Activated naive CD4-positive, alpha-beta T cell treated with anti-CD3 and anti-CD28 coated beads, Interleukin-2, amount 50 U/mL, for 24 hours (primary cell): ENCODE data around the gene HSPG2.
"Not testable (repeated sequence)": the region's sequence is repeated elsewhere in the genome, so short reads cannot be mapped to it uniquely, and the experiment has no call there.

Experiments used
- H3K27ac Mint-ChIP-seq: one replicate; pipeline ENCODE4 v1.8.0; 2021; ENCODE audit warnings: mild to moderate bottlenecking, mixed read lengths
- H3K27me3 Mint-ChIP-seq: one replicate; pipeline ENCODE4 v1.8.0; 2021; ENCODE audit warnings: mixed read lengths
- H3K36me3 Mint-ChIP-seq: one replicate; pipeline ENCODE4 v1.8.0; 2021; ENCODE audit warnings: mixed read lengths
- H3K4me1 Mint-ChIP-seq: one replicate; pipeline ENCODE4 v1.8.0; 2021; ENCODE audit warnings: mixed read lengths
- H3K4me3 Mint-ChIP-seq: one replicate; pipeline ENCODE4 v1.8.0; 2021; ENCODE audit warnings: mild to moderate bottlenecking, mixed read lengths
- H3K9me3 Mint-ChIP-seq: one replicate; pipeline ENCODE4 v1.8.0; 2021; ENCODE audit warnings: mixed read lengths

The HSPG2 gene

DNA sequence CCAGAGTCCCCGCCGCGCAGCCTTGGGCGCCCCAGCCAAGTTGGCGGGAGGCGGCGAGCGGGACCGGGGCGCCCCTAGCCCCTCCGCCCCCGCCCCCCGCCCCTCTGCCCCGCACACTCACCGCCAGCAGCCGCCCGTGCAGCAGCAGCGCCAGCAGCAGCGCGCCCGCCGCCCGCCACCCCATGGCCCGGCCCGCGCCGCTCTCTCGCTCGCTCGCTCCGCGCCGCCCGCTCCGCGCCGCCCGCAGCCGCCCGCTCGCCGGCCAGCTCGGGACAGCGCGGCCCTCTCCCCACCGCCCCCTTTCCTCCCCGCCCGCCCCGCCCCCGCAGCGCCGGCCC lies at the start of gene HSPG2:
Gene HSPG2 (minus strand): TSS at position 277 of the 338 bp plus-strand sequence. CDS start 93 bp downstream, at position 184.
- H3K4me1 Mint-ChIP-seq, result peaks cover 25% of the 10 kb centered on the region
- no peaks in the 10 kb centered on the region for H3K9me3 Mint-ChIP-seq
- peak within 1 kb of the TSS; percentile 90 for H3K4me3 Mint-ChIP-seq
- peak within 1 kb of the TSS; percentile 92 for H3K27ac Mint-ChIP-seq
- H3K27me3 Mint-ChIP-seq, result no peaks in the 10 kb centered on the region
- no peaks in the 10 kb centered on the region for H3K36me3 Mint-ChIP-seq

DNA sequence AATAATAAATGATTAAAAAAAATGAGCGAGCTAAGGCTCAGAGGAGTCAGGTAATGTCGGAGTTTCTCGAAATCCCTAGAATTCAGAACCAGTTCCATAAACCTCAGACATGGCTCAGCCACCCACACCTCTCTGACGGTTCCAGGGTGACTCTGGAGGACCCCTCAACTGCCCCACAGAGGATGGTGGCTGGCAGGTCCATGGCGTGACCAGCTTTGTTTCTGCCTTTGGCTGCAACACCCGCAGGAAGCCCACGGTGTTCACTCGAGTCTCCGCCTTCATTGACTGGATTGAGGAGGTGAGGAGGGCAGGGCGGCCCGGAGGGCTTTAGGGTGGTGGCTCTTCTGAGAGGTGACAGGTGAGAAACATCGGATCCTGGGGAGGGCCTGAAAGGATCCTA lies 49.3 kb upstream of the HSPG2 start:
- H3K9me3 Mint-ChIP-seq, H3K4me3 Mint-ChIP-seq, H3K27me3 Mint-ChIP-seq, H3K36me3 Mint-ChIP-seq, H3K27ac Mint-ChIP-seq, H3K4me1 Mint-ChIP-seq: not testable (repeated sequence)

DNA sequence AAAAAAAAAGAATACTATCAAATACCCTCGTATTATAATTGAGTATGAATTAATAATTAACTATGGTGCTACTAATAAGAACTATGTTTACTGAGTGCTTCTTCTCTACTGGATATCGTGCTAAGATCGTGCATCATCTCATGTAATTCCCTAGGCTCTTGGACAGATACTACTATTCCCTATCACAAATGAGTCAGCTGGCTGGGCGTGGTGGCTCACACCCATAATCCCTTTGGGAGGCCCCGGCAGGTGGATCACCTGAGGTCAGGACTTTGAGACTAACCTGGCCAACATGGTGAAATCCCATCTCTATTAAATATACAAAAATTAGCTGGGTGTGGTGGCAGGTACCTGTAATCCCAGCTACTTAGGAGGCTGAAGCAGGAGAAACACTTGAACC lies 48.8 kb upstream of the HSPG2 start:
- H3K27ac Mint-ChIP-seq, H3K4me1 Mint-ChIP-seq, H3K36me3 Mint-ChIP-seq, H3K27me3 Mint-ChIP-seq, H3K4me3 Mint-ChIP-seq, H3K9me3 Mint-ChIP-seq: not testable (repeated sequence)

DNA sequence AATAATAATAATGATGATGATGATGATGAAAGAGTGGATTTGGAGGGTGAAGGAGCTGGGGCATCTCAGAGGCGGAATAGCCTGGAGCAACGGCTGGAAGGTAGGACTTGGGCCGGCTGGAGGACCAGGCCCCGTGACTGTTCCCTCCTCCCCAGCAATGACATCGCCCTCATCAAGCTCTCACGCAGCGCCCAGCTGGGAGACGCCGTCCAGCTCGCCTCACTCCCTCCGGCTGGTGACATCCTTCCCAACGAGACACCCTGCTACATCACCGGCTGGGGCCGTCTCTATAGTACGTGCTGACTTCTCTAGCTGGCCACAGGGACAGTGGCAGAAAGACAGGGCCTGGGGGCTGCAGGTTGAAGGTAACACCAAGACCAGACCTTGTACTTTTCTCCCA lies 46.4 kb upstream of the HSPG2 start:
- H3K27me3 Mint-ChIP-seq, H3K27ac Mint-ChIP-seq: not testable (repeated sequence)

DNA sequence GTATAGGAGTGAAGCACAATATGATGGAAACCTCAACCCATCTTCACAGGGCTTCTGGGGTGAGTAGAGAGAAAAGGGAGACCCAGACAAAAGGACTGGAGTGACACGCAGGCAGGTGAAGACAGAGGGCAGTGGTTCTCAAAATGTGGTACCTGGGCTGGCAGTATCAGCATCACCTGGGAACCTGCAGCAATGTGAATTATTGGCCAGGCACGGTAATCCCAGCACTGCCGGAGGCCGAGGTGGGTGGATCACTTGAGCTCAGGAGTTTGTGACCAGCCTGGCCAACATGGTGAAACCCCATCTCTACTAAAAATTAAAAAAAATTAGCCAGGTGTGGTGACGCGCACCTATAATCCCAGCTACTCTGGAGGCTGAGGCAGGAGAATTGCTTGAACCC lies 45.0 kb upstream of the HSPG2 start:
- not testable (repeated sequence) for H3K27ac Mint-ChIP-seq, H3K4me1 Mint-ChIP-seq, H3K9me3 Mint-ChIP-seq, H3K4me3 Mint-ChIP-seq, H3K27me3 Mint-ChIP-seq, H3K36me3 Mint-ChIP-seq

More for the DNA sequence above, 46.4 kb upstream of the HSPG2 start:
- H3K36me3 Mint-ChIP-seq, H3K9me3 Mint-ChIP-seq, H3K4me1 Mint-ChIP-seq, H3K4me3 Mint-ChIP-seq: not testable (repeated sequence)

DNA sequence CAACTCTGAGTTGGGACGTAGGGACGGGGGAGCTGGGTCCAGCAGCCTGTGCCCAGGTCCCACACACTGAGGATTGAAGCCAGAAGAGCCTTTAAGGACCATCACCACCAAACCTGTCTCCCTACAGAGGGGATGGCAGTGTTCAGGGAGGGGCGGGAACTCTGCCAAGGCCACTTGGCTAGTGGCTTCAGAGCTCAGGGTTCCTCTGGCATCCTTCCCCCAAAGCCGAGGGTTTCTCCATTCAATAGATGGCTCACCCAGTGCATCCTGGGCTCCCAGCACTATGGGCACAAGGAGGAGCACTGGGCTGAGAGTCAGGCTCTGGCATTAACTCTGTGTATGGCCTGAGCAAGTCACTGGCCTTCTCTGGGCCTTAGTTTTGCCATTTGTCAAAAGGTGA lies 44.1 kb upstream of the HSPG2 start:
- H3K9me3 Mint-ChIP-seq, H3K36me3 Mint-ChIP-seq, H3K4me3 Mint-ChIP-seq, H3K4me1 Mint-ChIP-seq, H3K27ac Mint-ChIP-seq, H3K27me3 Mint-ChIP-seq: not testable (repeated sequence)

DNA sequence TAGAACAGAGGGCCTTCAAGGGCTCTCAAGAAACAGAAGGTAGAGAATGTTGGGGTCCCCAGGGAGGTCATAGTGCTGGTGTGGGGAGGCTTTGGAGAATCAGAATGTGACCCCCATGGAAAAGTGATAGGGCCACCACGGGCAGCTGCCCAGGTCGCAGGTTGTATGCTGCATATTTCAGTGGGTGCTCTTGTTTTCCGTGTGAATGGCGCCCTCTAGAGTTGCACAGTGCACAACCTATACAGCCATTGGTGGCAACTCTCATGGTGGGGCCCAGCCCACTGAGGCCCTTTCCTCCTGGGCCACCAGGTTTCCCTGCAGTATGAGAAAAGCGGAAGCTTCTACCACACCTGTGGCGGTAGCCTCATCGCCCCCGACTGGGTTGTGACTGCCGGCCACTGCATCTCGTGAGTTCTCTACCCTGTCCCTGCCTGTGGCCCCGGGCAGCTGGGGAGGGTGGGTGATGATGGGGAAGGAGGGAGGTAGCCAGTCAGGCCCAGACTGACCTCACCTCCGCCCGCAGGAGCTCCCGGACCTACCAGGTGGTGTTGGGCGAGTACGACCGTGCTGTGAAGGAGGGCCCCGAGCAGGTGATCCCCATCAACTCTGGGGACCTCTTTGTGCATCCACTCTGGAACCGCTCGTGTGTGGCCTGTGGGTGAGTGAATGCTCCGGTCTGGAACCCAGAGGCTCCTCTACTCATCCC lies 43.6 kb upstream of the HSPG2 start:
- not testable (repeated sequence) for H3K36me3 Mint-ChIP-seq, H3K9me3 Mint-ChIP-seq, H3K4me1 Mint-ChIP-seq, H3K27ac Mint-ChIP-seq, H3K4me3 Mint-ChIP-seq, H3K27me3 Mint-ChIP-seq

DNA sequence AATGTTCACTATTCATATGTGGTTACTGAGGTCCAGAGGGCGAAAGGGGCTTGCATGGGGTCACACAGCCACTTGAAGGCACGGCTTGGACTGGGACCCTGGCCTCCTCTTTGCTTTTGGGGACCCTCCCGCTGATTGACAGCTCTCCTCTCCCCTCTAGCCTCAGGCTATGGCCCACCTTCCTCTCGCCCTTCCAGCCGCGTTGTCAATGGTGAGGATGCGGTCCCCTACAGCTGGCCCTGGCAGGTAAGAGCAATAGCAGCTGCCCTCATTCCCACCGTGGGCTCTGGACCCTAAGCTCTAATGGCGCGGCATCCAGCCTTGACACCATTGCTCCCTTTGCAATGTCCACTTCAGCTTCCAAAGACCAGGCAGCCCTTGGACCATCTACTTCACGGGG lies 41.1 kb upstream of the HSPG2 start:
- not testable (repeated sequence) for H3K9me3 Mint-ChIP-seq, H3K27me3 Mint-ChIP-seq, H3K36me3 Mint-ChIP-seq, H3K4me1 Mint-ChIP-seq, H3K4me3 Mint-ChIP-seq, H3K27ac Mint-ChIP-seq

DNA sequence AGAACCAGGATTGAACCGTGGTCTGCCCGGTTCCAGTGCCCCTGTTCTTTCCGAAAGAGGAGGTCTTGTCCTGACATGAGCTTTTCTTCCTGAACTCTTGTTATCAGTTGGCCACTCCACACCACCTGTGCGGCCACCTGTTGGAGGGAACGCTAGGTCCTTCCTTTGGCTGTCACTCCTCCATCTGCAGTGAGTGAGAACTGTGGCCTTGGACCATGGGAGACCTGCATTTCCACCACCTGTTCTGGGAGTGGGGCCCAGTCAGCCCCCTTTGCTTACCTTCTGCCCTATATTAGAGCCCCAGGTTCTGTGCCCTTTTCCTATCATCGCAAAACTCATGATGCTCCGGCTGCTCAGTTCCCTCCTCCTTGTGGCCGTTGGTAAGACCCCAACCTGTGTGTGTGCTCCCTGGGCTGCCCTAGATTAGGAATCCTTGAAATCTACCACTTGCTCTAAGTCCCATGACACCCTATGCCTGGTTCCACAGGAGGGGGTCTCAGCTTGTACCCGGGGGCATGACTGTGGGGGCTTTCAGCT lies 39.7 kb upstream of the HSPG2 start, which contains the start of gene CELA3B:
Gene CELA3B (plus strand): TSS at position 320 of the 537 bp plus-strand sequence. CDS start 18 bp downstream, at position 338.
- H3K27ac Mint-ChIP-seq, result not testable (repeated sequence)

DNA sequence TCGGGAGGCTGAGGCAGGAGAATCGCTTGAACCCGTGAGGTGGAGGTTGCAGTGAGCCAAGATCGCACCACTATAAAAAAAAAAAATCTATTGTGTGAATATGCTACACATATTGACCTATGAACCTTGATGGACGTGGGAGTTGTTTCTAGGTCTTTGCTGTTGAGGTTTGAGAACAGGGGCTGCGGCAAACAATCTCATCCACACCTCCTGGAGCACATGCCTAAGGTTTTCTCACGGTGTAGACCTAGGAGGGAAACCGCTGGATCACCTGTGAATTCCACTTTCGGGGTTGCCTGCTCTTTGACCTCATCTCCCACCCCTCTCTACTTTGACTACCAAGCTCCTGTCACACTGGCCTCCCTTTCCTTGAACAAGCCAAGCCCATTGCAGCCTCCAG lies 38.2 kb upstream of the HSPG2 start:
- H3K4me1 Mint-ChIP-seq, H3K36me3 Mint-ChIP-seq, H3K27ac Mint-ChIP-seq: not testable (repeated sequence)

More for the DNA sequence above, 39.7 kb upstream of the HSPG2 start, which contains the start of gene CELA3B:
- not testable (repeated sequence) for H3K4me1 Mint-ChIP-seq, H3K36me3 Mint-ChIP-seq, H3K9me3 Mint-ChIP-seq, H3K27me3 Mint-ChIP-seq, H3K4me3 Mint-ChIP-seq

DNA sequence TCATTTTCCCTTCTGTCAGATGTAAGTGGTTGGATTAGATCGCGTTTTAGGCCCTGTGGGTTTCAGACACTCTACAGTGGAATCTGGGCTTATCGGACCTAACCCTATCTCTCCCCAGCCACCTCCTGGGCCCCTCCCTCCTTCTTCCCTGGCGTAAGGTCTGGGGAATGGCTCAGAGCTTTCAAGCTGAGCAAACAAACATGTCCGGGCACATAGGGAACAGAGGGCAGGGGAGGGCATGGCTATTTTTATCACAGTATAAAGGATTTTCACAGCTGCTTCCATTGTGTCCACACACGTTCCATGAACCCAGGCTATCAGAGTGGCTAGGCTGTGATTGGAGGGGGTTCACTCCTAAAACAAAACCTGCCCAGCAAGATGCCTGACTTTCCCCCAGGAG lies 37.6 kb upstream of the HSPG2 start:
- H3K27ac Mint-ChIP-seq, H3K9me3 Mint-ChIP-seq, H3K36me3 Mint-ChIP-seq, H3K4me3 Mint-ChIP-seq, H3K27me3 Mint-ChIP-seq, H3K4me1 Mint-ChIP-seq: not testable (repeated sequence)

More for the DNA sequence above, 38.2 kb upstream of the HSPG2 start:
- not testable (repeated sequence) for H3K27me3 Mint-ChIP-seq, H3K4me3 Mint-ChIP-seq, H3K9me3 Mint-ChIP-seq

DNA sequence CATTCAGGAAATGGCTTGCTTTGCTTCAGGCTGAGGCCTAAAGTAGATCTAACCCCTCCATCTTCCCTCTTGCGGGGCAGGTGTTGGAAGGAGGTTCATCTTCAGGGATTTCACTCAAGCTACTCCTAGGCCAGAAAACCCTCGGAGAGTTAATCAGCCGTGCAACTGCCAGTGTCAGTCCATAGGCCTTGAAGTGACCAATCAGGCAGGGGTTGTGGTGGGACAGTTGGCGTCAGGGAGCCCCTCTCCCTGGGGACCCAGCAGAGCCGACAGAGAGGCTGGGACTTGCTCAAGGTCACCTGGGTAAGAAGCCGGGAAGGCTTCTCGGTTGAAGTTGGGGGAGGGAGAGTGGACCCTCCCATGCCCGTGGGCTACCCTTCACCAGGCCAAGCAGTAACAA lies 36.8 kb upstream of the HSPG2 start:
- not testable (repeated sequence) for H3K9me3 Mint-ChIP-seq, H3K27ac Mint-ChIP-seq, H3K27me3 Mint-ChIP-seq, H3K36me3 Mint-ChIP-seq, H3K4me3 Mint-ChIP-seq, H3K4me1 Mint-ChIP-seq

DNA sequence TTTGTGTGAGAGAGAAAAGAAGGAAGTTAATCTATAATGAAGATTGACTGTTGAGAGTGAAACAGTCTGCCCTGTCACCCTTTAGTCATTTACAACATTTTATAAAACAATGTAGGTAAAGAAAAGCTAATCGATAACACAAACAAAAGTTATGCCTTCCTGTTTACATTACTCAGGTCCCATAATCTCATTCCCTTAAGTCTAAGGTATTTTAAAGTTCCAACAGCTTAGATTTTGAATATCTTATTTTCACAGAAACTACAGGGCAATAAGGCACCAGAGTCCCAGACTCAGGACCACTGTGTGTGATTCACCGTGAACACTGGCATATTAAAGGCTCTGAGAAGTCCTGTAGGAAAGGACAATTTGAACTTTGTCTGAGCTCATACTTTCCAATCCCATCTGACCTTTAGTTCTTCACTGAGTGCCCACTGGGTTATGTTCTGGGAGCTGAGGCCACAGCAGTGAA lies 35.9 kb upstream of the HSPG2 start:
- H3K27me3 Mint-ChIP-seq, H3K27ac Mint-ChIP-seq, H3K36me3 Mint-ChIP-seq, H3K4me3 Mint-ChIP-seq, H3K4me1 Mint-ChIP-seq, H3K9me3 Mint-ChIP-seq: not testable (repeated sequence)

DNA sequence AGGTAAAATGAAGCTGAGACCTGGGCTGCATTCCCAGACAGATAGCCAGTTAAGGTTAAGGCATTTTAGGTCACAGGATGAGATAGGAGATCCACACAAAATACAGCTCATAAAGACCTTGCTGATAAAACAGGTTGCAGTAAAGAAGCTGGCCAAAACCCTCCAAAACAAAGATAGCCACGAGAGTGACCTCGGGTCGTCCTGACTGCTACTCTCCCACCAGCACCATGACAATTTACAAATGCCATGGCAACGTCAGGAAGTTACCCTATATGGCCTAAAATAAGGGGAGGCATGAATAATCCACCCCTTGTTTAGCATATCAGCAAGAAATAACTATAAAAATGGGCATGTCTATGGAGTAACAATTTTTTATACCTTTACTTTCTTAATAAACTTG lies 33.4 kb upstream of the HSPG2 start:
- H3K4me3 Mint-ChIP-seq, H3K36me3 Mint-ChIP-seq, H3K27ac Mint-ChIP-seq, H3K9me3 Mint-ChIP-seq, H3K27me3 Mint-ChIP-seq, H3K4me1 Mint-ChIP-seq: not testable (repeated sequence)

DNA sequence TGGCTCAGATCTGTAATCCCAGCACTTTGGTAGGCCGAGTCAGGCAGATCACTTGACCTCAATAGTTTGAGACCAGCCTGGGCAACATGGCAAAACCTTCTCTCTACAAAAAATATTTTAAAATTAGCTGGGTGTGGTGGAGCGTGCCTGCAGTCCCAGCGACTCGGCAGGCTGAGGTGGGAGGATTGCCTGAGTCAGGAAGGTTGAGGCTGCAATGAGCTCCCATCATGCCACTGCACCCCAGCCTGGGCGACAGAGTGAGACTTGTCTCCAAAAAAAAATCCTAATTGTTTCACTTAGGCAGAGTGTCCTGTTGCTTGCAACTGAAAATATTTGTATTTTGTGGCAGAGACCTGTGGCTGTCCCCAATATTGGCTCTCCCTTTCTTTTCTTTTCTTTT lies 32.0 kb upstream of the HSPG2 start:
- H3K27me3 Mint-ChIP-seq, H3K9me3 Mint-ChIP-seq, H3K4me3 Mint-ChIP-seq, H3K4me1 Mint-ChIP-seq, H3K27ac Mint-ChIP-seq, H3K36me3 Mint-ChIP-seq: not testable (repeated sequence)

DNA sequence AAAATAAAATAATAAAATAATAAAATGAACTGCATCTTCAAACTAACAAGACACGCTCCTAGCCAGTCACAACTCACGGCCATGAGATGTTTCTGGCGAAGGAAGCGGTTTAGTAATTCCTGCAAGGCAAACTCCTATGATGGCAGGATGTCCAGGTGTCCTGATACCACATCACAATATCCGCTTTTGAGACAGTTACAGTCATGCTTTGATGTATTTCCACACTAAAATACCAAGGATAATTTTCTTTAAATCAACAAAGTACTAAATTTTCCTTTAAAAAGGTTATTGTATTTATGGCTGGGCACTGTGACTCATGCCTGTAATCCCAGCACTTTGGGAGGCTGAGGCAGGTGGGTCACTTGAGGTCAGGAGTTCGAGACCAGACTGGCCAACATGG lies 30.1 kb upstream of the HSPG2 start:
- H3K4me1 Mint-ChIP-seq, result peaks cover 13% of the 10 kb centered on the region
- not testable (repeated sequence) for H3K9me3 Mint-ChIP-seq, H3K27ac Mint-ChIP-seq, H3K4me3 Mint-ChIP-seq, H3K27me3 Mint-ChIP-seq, H3K36me3 Mint-ChIP-seq

DNA sequence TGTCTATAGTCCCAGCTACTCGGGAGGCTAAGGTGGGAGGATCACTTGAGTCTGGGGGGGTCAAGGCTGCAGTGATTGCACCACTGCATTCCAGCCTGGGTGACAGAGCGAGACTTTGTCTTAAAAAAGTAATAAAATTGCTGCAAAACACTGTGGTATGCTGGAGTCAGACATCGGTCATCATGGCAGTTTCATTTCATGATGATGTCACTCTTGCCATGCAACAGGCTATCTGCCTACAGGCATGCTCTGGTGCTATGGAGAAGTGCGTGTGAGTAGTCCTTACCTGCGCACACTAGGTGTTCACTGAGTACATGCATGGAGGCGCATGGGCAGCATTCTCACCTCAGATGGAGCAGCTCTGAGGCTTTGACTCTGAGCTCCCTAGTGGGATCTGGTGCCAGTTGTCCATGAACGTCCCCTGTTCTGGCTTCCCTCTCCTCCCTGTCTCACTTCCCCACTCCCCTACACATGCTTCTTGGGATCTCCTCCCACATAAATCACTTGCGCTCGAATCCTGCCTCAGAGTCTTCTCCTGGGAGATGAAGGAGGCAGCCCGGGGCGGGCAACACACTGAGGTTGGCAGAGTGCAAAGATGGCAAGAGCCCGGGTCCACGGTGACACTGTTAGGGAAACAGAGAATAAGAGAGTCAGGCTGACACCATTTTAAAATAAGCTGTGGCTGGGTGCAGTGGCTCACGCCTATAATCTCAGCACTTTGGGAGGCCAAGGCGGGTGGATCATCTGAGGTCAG lies 29.3 kb upstream of the HSPG2 start:
- Mint-ChIP-seq H3K27me3 (no peaks in the 10 kb centered on the region), H3K27ac (no peak overlapping the region), H3K4me3 (no peak overlapping the region), H3K36me3 (no peaks in the 10 kb centered on the region), H3K4me1 (peaks cover 14% of the 10 kb centered on the region), H3K9me3 (no peaks in the 10 kb centered on the region)
